Stimulated activated memory B cell treated with anti-CD40 and anti-IgM and Interleukin-4, amounts not matched to agents 10 μg/mL and 1 μg/mL and 100 μg/mL, for 72 hours (primary cell): Measurements from ENCODE around the gene LRRN1.
"Not testable (repeated sequence)": the region's sequence is repeated elsewhere in the genome, so short reads cannot be mapped to it uniquely, and the experiment has no call there.

Source experiments
- ATAC-seq: fragments of 150-1000 bp; cut with Tn5 transposase; 2 replicates; pipeline ENCODE4 v1.10.0; 2021
- H3K27ac Mint-ChIP-seq: one replicate; pipeline ENCODE4 v1.8.0; 2022; ENCODE audit warnings: mild to moderate bottlenecking, mixed read lengths
- H3K27me3 Mint-ChIP-seq: one replicate; pipeline ENCODE4 v1.8.0; 2022; ENCODE audit warnings: mixed read lengths
- H3K36me3 Mint-ChIP-seq: one replicate; pipeline ENCODE4 v1.8.0; 2022; ENCODE audit warnings: mixed read lengths
- H3K4me1 Mint-ChIP-seq: one replicate; pipeline ENCODE4 v1.8.0; 2022; ENCODE audit warnings: mixed read lengths
- H3K4me3 Mint-ChIP-seq: one replicate; pipeline ENCODE4 v1.8.0; 2022; ENCODE audit warnings: mild to moderate bottlenecking, moderate library complexity, mixed read lengths
- H3K9me3 Mint-ChIP-seq: one replicate; pipeline ENCODE4 v1.8.0; 2022; ENCODE audit warnings: mixed read lengths

The LRRN1 gene

DNA sequence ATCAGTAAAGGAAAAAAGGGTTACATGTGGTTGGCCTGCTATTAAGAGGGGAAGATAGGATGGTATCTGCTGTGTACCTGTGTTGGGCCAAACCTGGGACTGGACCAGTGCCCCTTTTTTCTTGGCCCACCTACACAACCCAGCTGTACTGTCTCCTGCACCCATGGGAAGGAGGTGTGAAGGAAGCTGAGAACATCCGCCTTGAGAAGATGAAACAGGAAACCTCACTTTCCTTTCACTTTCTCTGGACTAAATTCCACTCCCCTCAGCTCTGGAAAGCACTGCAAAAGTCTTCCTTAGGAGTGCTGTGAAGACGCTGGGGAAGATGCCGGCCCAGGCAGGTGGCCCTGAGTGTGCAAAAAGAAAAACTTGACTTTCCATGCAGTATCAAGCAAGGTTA lies 37.6 kb downstream of the LRRN1 start:
- Mint-ChIP-seq H3K27me3 (no peaks in the 10 kb centered on the region), H3K4me3 (no peak overlapping the region), H3K9me3 (peaks cover 21% of the 10 kb centered on the region), H3K27ac (no peak overlapping the region), H3K4me1 (peaks cover 14% of the 10 kb centered on the region), H3K36me3 (peaks cover 46% of the 10 kb centered on the region)
- ATAC-seq: no peak

DNA sequence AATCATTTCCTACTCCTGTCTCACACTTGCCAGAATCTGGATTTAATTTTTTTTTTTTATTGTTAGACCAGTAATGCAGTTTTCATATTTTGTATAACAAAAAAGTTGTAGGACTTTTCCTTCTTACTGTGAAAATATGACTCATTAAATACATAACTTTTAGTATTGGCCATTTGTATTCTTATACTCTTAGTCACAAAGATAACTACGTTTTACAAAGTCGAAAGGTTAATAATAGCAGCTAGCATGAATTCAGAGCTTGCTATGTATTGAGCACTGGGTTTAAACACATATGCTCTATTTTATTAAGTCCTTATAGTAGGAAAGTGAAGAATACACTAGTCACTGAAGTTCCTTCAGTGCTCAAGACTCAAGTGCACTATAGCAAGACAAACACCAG lies 43.1 kb downstream of the LRRN1 start:
- Mint-ChIP-seq H3K27ac (no peak overlapping the region), H3K4me3 (no peak overlapping the region), H3K9me3 (peaks cover 11% of the 10 kb centered on the region), H3K4me1 (peaks cover 1% of the 10 kb centered on the region), H3K27me3 (no peaks in the 10 kb centered on the region), H3K36me3 (peaks cover 38% of the 10 kb centered on the region)
- ATAC-seq: no peak

DNA sequence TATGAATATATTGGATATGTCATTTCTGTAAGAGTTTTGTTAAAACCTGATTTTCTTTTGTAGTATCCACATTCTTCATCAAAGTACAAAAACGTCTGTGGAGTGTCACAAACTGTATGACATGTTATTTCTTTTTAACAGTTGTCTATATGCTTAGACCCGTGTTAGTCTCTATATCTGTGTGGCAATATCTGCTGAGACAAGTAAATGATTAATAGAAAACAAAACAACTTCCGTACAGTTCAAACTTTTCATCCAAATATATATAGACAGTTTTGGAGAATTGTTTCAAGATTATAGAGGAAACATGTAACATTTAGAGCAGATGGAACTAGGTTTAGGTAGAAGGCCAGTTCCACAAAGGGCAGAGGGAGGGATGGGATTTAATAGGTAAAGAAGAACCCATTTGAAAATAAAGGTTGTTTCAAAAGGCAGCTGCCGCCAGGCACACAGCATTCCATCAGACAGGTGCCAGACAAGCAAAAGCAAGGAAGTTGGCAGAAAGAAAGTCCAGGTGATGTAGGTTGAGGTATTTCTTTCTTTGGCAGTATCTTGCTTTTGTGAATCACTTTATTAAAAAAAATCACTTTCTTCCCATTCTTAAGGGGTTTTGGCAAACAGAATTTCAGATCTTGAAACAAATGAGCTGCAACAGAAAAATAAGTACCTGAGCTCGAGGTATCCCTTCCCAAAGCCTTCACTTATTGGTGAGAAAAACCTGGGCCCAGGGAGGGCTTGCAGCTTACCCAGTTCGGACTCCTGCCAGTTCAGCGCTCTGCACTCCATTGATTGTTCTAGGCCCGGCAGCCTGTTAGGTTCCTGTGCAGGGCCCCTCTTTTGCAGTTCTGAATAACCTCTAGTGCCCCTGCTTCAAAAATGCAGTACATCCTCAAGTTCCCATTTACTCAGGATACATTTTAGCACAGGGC lies 49.0 kb downstream of the LRRN1 start:
- H3K4me1 Mint-ChIP-seq: peaks cover 20% of the 10 kb centered on the region
- no peak overlapping the region for H3K27ac Mint-ChIP-seq
- ATAC-seq: no peak
- no peaks in the 10 kb centered on the region for H3K9me3 Mint-ChIP-seq
- no peaks in the 10 kb centered on the region for H3K27me3 Mint-ChIP-seq
- H3K4me3 Mint-ChIP-seq: no peak overlapping the region
- peaks cover 21% of the 10 kb centered on the region for H3K36me3 Mint-ChIP-seq

- Mint-ChIP-seq H3K27ac (no peak overlapping the region), H3K36me3 (peaks cover 21% of the 10 kb centered on the region), H3K4me1 (peaks cover 23% of the 10 kb centered on the region), H3K9me3 (no peaks in the 10 kb centered on the region), H3K27me3 (no peaks in the 10 kb centered on the region), H3K4me3 (no peak overlapping the region)
- ATAC-seq: no peak
Measured at GRCh38 chr3:3848923-3849275, 49.7 kb downstream of the LRRN1 start.

DNA sequence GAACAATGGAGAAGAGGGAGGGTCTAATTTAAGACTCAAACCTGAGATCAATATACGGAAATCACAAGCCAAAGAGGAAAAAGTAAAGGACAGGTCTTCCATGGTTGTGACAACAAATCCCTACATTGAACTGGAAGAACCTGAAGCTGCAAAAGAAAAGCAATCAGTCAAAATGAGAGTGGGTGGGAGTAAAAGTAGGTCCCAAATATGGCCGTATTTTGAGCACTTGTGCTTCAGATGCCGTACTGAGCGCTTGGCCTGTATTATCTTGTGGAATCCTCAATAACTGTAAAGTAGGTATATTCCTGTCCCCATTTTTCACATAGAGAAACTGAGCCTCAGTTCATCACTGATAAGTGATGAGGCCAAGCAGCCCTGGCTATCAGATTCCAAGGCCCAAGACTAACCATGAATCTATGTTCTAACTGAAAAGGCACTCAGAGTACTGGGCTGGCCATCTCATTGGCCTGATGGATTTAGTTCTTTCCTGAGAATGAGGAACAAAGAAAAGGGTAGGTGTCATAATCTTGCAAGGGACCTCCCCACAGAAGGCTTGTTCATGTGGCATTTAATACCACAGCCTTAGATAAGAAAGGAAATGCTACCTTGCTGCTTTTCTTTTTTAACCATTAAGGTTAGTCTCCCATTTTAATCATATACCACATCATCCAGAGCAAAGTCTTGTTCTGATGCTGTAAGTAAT lies 52.5 kb downstream of the LRRN1 start:
- peaks cover 31% of the 10 kb centered on the region for H3K4me1 Mint-ChIP-seq
- peak overlapping the region; percentile 82 for H3K27ac Mint-ChIP-seq
- H3K9me3 Mint-ChIP-seq: no peaks in the 10 kb centered on the region
- H3K27me3 Mint-ChIP-seq: no peaks in the 10 kb centered on the region
- H3K4me3 Mint-ChIP-seq: peak overlapping the region; percentile 13
- peak; percentile 96 for ATAC-seq
- H3K36me3 Mint-ChIP-seq: peaks cover 5% of the 10 kb centered on the region

GRCh38 chr3:3853544-3853943 lies 54.3 kb downstream of the LRRN1 start:
- ATAC-seq: no peak
- H3K27me3 Mint-ChIP-seq: no peaks in the 10 kb centered on the region
- H3K4me3 Mint-ChIP-seq: no peak overlapping the region
- H3K4me1 Mint-ChIP-seq: peaks cover 31% of the 10 kb centered on the region
- H3K27ac Mint-ChIP-seq: peak overlapping the region; percentile 48
- H3K36me3 Mint-ChIP-seq: peaks cover 11% of the 10 kb centered on the region
- H3K9me3 Mint-ChIP-seq: no peaks in the 10 kb centered on the region

- peaks cover 31% of the 10 kb centered on the region for H3K4me1 Mint-ChIP-seq
- no peaks in the 10 kb centered on the region for H3K27me3 Mint-ChIP-seq
- peak overlapping the region; percentile 48 for H3K27ac Mint-ChIP-seq
- peaks cover 11% of the 10 kb centered on the region for H3K36me3 Mint-ChIP-seq
- H3K4me3 Mint-ChIP-seq: no peak overlapping the region
- ATAC-seq: no peak
- no peaks in the 10 kb centered on the region for H3K9me3 Mint-ChIP-seq
Measured at GRCh38 chr3:3855056-3855455, 55.8 kb downstream of the LRRN1 start.

GRCh38 chr3:3860235-3860634 lies 61.0 kb downstream of the LRRN1 start:
- H3K9me3 Mint-ChIP-seq: peaks cover 6% of the 10 kb centered on the region
- no peaks in the 10 kb centered on the region for H3K4me1 Mint-ChIP-seq
- H3K27me3 Mint-ChIP-seq: no peaks in the 10 kb centered on the region
- no peak overlapping the region for H3K4me3 Mint-ChIP-seq
- no peak for ATAC-seq
- no peak overlapping the region for H3K27ac Mint-ChIP-seq
- peaks cover 22% of the 10 kb centered on the region for H3K36me3 Mint-ChIP-seq

GRCh38 chr3:3862534-3862933 lies 63.3 kb downstream of the LRRN1 start:
- H3K4me1 Mint-ChIP-seq: no peaks in the 10 kb centered on the region
- H3K36me3 Mint-ChIP-seq: peaks cover 31% of the 10 kb centered on the region
- H3K4me3 Mint-ChIP-seq: no peak overlapping the region
- peaks cover 6% of the 10 kb centered on the region for H3K9me3 Mint-ChIP-seq
- H3K27ac Mint-ChIP-seq: no peak overlapping the region
- no peak for ATAC-seq
- H3K27me3 Mint-ChIP-seq: no peaks in the 10 kb centered on the region

- Mint-ChIP-seq H3K4me1 (no peaks in the 10 kb centered on the region), H3K27ac (no peak overlapping the region), H3K27me3 (no peaks in the 10 kb centered on the region), H3K9me3 (no peaks in the 10 kb centered on the region), H3K36me3 (no peaks in the 10 kb centered on the region), H3K4me3 (no peak overlapping the region)
- ATAC-seq: no peak
Measured at GRCh38 chr3:3875491-3875890, 76.3 kb downstream of the LRRN1 start.

DNA sequence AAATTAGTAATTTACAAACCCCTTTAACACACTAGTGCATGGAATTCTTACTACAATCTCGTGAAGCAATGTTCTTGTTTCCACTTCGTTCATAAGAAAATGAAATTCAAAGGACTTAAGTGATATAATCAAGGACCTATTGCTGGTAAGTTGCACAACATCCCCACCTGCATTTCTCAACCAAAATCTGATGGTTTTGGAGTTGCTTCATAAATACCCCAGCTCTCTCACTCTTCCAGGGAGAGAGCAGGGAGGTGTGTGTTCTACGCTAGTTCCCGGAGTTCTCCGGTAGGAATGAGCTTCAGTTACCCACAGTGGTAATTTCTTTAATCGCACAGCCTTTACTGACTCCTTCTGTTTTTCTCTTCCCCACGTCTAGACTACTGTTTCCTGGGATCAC lies 81.8 kb downstream of the LRRN1 start:
- no peak for ATAC-seq
- Mint-ChIP-seq H3K36me3 (no peaks in the 10 kb centered on the region), H3K27ac (no peak overlapping the region), H3K4me3 (no peak overlapping the region), H3K9me3 (no peaks in the 10 kb centered on the region), H3K4me1 (no peaks in the 10 kb centered on the region), H3K27me3 (no peaks in the 10 kb centered on the region)

DNA sequence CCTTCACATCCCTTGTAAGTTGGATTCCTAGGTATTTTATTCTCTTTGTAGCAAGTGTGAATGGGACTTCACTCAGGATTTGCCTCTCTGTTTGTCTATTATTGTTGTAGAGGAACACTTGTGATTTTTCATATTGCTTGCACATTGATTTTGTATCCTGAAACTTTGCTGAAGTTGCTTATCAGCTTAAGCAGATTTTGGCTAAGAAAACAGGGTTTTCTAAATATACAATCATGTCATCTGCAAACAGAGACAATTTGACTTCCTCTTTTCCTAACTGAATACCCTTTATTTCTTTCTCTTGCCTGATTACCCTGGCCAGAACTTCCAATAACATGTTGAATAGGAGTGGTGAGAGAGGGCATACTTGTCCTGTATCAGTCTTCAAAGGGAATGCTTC lies 88.1 kb downstream of the LRRN1 start:
- not testable (repeated sequence) for ATAC-seq, H3K27me3 Mint-ChIP-seq, H3K4me1 Mint-ChIP-seq, H3K4me3 Mint-ChIP-seq, H3K27ac Mint-ChIP-seq
- peaks cover 16% of the 10 kb centered on the region for H3K36me3 Mint-ChIP-seq
- peaks cover 14% of the 10 kb centered on the region for H3K9me3 Mint-ChIP-seq

DNA sequence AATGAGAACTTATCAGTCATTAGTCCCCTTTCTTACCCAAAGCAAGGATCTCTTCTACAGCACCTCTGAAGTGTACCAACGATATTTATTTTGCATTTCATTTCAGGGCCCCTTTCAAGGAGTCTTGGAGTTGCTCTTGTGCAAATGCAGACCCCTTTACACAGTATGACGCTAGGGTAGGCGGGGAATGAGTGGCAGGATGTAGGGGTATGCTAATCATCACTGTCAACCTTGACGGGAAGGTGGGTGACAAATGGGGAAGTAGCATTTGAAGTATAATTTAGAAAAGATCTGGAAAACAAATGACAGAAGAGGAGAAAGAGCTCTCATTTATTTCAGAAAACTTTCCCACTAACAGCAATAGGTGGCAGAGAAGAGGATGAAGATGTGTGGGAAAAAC lies 94.4 kb downstream of the LRRN1 start:
- Mint-ChIP-seq H3K27ac (no peak overlapping the region), H3K4me1 (peaks cover 7% of the 10 kb centered on the region), H3K27me3 (no peaks in the 10 kb centered on the region), H3K9me3 (peaks cover 7% of the 10 kb centered on the region), H3K4me3 (no peak overlapping the region), H3K36me3 (peaks cover 13% of the 10 kb centered on the region)
- peak; percentile 61 for ATAC-seq
